Vagina (tissue), 2 donors: ENCODE measurements around the gene TTF2.

Experiments used
- POLR2AphosphoS5 ChIP-seq, 2 donors: sonication (generic); formaldehyde crosslinking; IDR thresholded peaks; one replicate each; pipeline ENCODE4 v1.9.0; 2017; ENCODE audit warnings: antibody characterized with exemption in 2 of 2, mild to moderate bottlenecking in 2 of 2, low read depth in 1 of 2; ENCODE audit not compliant: insufficient read depth in 1 of 2
- TF ChIP-seq, protein P1 (sequence below), 3 experiments: fragments of 450-650 bp in 2 of 3; fragments of 200-600 bp in 1 of 3; sonication (generic) in 1 of 3; IDR thresholded peaks; one replicate each; pipeline ENCODE4 v1.5.1; 2017 to 2019; ENCODE audit warnings: antibody characterized with exemption in 3 of 3, mild to moderate bottlenecking in 2 of 3, moderate library complexity in 2 of 3

DNA sequence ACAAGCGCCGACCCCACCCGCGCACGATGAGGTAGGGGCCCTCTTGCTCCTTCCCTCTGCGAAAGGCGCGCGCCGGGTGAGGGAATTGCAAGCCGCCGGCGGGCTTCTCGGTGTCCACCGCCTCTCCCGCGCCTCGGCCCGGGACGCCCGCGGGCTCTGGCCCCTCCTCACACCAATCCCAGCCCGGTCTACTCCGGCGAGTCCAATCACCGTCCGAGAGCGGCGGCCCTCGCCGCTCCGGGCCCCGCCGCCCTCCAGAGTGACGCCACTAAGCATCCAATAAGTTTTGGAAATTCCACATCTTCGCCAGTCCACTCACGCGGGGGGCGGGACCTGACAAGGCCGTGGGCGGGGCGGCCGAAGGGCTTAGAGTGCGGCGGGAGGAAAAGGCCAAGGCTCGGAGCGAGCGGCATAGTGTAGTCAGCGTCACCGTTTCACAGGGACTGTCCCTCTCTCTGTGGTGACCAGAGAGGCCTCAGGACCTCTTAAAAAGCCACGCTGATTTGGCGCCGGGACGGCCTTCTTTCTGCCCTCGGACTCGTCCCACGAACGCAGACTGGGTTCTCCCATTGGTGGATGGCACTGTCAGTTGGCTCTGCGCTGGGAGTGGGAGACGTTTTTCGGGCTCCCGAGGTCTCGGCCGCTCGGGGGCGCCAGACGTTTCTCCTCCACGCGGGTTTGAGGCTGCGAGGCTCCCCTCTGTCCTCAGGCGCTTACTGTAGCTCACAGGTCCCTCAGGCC, 61.6 kb downstream of the TTF2 start, which contains the start of gene TRIM45:
- TF ChIP-seq, protein P1, sequence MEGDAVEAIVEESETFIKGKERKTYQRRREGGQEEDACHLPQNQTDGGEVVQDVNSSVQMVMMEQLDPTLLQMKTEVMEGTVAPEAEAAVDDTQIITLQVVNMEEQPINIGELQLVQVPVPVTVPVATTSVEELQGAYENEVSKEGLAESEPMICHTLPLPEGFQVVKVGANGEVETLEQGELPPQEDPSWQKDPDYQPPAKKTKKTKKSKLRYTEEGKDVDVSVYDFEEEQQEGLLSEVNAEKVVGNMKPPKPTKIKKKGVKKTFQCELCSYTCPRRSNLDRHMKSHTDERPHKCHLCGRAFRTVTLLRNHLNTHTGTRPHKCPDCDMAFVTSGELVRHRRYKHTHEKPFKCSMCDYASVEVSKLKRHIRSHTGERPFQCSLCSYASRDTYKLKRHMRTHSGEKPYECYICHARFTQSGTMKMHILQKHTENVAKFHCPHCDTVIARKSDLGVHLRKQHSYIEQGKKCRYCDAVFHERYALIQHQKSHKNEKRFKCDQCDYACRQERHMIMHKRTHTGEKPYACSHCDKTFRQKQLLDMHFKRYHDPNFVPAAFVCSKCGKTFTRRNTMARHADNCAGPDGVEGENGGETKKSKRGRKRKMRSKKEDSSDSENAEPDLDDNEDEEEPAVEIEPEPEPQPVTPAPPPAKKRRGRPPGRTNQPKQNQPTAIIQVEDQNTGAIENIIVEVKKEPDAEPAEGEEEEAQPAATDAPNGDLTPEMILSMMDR (IDR thresholded peaks at IDR 0.05): peak; percentile 17 to 63 (median 51)
- TF ChIP-seq POLR2AphosphoS5 (IDR thresholded peaks at IDR 0.05; ENCODE audit: insufficient read depth in 1 of 2, low read depth in 1 of 2): peak; percentile 61 to 84
